Measurements from ENCODE around the gene THRSP.
"Not testable (repeated sequence)": the region's sequence is repeated elsewhere in the genome, so short reads cannot be mapped to it uniquely, and the experiment has no call there.

DNA sequence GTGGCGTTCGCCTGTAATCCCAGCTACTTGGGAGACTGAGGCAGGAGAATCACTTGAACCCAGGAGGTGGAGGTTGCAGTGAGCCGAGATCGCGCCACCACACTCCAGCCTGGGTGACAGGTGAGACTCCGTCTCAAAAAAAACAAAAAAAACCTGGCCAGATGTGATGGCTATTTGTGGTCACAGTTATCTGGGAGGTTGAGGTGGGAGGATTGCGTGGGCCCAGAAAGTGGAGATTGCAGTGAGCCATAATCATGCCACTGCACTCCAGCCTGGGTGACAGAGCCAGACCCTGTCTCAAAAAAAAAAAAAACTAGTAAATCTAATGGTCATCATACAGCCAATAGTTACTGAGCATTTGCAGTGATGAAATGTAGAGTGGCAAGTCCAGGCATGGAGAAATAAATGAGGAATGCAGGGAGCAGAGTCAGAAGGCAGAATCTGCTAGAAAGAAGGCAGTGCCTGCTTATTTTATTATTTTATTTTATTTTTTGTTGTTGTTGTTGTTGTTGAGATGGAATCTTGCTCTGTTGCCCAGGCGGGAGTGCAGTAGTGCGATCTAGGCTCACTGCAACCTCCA, 3.8 kb upstream of the THRSP start:
- not testable (repeated sequence) for TF ChIP-seq ZNF274 (IDR thresholded peaks at IDR 0.05; ENCODE audit: low read depth, low read length); SUZ12 (IDR thresholded peaks at IDR 0.05; ENCODE audit: extremely low read depth, insufficient read depth, insufficient read length); YY1 (IDR thresholded peaks at IDR 0.05; ENCODE audit: insufficient read depth, insufficient read length)
